NCI-H1417 treated with DMSO at 0.1 percent for 48 hours (cell line): ENCODE measurements around the gene EFEMP1.

Experiments
- DNase-seq: peaks from one replicate; lab custom pipeline; 2025; lab: John Stamatoyannopoulos, UW

Gene EFEMP1

DNA sequence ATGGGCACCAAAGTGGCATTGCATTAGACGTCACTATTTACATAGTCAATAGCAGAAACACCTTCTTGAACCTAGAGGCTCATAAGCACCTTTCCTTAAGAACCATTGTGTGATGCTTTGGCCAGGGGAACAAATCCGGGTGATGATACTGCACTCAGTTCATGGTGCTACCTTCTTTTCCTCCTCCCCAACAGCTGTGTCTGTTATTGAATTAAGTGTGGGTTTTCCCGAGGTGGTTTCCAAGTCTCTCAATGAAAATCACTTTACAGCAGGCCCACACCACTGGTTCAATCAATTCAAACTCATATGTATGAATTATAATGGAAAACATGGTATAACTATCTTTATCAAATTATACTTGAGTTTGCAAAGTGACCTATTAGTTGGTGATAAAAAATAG is 9.3 kb upstream of the EFEMP1 start:
- no peak for DNase-seq

DNA sequence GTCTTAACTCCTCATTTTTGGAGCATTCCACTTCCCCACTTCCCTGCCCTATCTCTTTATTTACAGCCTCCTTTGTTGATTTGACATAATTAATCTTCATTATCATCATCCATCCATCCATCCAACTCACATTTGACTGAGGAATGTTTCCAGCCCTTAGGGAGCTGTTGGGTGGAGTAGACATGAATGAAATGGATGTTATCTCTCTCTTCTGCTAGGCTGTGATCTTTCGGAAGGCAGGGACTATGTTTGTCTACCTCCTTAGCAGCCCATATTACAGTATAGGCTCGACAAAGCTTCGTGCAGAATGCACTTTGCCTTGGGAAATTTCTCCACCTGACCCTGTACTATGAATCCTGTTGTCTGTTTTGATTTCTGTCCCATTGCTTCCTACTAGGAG is 7.7 kb upstream of the EFEMP1 start:
- no peak for DNase-seq

DNA sequence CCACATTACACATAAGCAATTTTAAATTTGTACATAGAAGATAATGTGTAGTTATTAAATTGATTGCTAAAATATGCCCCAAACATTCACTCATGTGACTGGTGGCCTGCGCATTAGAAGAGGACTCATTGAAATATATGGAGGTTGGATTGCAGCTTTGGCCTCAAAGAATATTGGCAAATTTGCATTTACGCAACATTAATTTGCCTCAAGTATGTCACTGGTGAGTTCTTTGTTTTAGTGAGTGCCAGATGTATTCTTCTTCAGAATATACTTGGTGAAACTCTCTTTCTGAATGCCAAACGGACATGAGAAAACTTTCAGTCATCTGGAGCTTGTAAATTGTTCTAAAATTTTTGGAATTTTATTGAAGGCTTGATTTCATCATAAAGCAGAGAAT is 5.9 kb upstream of the EFEMP1 start:
- DNase-seq: no peak

DNA sequence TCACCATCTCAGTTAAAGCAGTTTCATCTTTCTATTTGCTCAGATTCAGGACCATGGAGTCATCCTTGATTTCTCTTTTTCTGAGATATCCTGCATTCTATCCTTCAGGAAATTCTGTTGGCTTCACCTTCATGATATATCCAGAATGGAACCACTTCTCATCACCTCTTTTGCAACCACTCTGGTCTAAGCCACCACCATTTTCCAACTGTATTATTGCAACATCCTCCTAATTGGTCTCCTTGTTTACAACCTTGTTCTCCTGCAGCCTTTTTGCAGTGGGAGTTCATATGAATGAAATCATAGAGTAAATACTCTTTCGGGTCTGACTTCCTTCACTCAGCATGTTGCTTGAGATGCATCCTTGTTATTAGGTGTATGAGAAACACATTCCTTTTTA is 3.4 kb upstream of the EFEMP1 start:
- DNase-seq: no peak

DNA sequence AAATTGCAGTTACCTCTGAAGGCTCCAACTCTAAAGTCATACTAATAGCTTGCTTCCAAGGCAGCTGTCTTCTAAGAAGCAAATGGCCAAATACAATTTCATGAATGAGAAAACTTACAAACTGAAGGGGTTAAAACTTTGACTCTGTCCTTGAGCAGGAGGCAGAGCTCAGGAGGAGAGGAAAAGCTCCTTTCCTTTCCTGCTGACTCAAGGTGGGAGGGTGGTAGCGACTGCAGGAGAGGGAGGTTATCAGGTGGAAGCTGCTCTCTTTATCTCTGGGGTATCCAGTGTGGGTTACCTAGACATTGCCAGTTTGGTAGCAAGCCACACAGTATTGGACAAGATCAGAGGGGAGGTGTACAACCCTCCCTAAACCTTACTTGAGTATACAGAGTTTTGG is 2.7 kb upstream of the EFEMP1 start:
- no peak for DNase-seq

DNA sequence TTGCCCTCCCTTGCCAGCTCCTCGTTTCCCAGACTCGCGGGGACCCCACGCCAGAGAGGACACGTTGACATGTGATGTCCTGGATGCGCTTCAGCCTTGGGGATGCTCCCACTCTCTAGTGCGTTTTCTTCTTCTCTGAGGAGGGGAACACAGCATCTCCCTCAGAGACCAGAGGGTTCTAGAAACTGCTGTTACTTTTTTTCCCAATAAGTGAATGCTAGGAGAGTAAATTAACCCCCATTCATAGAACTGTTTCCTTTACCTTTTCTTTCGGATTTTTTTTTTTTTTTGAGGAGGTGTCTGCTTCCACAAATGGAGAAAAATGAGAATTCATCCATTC is 370 bp upstream of the EFEMP1 start:
- no peak for DNase-seq

DNA sequence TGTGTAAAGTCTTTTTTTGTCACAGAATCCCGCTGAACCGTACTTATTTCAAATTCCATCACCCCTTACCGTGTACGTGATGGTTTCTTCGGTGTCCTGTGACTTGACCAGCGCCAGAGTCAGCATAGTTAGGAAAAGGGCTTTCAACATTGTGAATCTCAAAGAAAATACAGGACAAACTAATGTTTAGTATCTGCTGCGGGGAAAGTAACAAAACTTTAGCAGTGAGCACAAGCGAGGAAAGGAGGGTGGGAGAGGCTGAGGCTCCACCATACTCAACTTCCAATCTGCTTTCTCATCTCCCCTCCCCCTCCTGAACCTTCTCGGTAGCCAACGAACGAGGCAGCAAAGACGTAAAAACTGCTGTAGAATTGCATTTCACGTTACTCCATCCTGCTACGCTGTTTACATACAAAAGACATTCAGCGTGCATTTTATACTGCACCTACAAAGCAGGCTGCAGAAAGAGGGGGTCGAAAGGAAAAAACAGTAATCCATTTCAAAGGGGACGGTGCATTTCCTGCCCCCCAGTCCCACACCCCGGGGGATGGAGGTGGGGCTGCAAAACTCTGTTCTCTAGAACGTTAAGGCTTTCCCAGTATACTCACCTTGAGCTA is 1.2 kb downstream of the EFEMP1 start:
- DNase-seq: no peak

DNA sequence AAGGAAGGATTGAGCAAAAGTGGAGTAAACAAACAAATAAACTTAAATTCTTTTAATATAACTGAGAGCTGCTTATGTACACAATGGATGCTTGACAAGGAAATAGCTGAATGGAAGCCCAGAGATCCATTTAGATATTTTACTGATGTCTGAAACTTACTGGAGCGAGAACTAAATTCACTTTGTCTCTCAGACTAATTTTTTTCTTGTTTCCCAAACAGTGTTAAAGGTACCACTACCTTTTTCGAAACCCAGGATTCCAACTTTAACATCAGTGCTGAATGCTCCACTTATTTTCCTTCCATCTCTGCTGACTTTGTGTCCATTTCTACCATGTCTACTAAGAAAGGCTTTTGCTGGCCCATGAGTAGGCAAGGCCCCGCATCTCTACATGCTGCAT is 4.0 kb downstream of the EFEMP1 start:
- no peak for DNase-seq

DNA sequence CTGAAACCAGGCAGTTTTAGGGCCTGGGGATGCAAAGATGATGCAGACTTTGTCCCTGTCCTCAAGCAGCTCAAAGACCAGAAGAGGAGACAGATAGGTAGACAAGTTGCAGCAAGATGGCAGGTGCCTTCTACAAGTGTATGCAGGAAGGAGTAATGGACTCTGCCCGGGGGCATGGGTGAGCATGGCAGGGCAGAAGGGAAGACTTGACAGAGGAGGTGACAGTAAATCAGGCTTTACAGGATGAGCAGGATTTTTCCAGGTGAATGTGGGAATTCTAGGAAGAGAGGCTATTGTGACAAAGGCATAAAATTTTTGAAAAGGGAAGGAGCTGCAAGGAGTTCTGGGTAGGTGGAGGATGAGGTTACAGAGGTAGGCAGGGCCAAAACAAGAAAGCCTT is 4.7 kb downstream of the EFEMP1 start:
- DNase-seq: no peak

DNA sequence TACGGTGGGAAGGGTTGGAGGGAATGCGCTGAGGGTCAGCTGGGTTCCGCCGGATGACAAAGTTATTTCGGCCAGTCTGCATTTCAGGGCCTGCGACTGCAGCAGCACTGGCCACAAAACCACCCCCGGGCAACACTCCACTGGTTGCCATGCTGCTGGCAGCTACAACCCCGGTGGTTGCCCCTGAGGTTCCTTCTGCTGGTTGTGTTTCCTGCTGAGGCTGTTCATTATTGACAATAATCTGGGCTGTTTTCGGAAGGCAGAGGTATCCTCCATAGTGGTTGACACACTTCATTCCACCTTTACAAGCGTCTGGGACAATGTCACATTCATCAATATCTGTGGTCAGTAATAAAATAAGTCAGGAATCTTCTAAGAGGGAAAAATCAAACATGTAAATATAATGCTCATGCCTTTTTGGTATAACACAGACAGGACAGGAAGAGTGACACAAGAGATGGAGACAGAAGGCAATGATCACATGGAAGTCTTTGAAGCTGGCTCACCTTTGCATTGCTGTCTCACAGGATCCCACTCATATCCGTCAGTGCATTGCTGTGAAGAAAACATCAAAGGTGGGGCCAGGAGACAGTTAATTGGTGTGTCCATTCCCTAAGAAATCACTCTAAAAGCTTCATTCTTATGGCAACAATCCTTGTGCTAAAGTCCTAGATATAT is 5.7 kb downstream of the EFEMP1 start:
- no peak for DNase-seq

DNA sequence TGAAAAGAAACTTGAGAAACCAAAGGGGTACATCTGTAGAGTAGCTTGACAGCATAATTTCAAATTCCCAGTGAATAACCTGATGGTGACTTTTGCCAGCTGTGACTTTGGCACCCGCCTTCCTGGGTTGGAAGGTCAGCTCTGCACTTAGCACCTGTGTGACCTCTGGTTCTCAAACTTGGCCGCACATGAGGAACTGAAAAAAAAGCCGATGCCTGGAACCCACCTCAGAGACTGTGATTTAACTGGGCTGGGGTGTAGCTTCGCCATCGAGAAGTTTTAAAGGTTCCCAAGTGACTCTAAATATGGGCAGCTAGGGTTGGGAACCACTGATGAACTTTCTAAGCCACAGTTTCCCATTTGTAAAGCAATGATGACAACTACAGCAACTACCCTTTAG is 6.5 kb downstream of the EFEMP1 start:
- DNase-seq: no peak

DNA sequence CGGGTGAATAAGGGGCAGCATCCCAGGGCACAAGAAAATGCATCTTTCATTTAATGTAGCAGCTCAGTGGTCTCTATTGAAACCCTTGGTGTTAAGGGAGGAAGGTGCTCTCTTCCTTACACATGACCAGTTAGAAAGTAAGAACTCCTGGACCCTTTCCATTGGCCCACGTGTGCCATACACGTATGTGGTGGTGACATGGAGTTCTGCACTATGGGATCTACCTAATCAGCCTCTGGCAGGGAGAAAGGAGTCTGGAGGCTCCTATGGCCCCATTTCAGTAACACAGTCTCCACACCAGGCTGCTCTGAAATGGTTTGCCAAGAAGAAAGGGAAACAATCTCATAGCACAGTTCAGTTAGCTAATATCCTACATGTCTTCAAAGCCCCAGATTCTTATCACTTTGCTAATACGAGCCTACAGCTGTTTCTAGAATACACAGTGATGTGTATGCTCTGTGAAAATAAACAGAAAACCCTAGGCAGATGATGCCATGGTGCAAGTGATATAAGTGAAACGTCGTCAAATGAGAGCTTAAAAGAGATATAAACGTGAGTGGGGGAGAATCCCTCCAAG is 7.0 kb downstream of the EFEMP1 start:
- DNase-seq: no peak

DNA sequence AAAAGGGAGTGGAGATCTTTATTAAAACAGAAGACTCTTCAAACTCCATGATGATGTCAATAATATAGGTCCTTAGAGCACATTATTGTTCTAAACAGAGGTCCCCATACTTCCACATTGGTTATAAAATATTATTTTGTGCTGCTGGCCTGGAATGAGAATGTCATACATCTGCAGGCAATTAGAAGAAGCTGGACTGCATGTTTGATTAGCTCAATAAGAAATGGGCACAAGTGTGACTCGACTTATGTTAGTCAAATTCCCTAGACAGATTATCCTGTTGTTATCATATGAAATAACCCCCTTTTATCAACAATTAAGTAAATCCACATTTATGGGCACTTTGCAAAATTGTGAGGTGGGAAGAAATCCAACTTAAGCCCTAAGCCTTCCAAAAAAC is 8.8 kb downstream of the EFEMP1 start:
- no peak for DNase-seq

DNA sequence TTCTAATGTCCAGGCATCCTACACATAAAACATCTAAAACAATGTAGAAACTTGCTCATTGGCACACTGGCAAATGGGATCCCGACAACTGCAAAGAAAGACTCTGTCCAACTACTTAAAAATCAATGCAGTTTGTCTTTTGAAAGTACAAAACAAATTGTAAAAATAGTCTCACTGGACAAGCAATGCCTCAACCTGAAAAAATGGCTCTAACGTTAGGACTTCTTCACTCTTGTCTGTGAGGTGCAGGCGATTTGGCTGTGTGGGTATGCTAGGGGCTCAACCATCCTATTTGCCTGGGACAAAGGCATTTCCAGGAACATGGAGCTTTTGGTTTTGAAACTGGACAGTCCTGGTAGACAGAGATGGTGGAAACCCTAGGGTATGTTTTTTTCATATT is 10.7 kb downstream of the EFEMP1 start:
- no peak for DNase-seq

DNA sequence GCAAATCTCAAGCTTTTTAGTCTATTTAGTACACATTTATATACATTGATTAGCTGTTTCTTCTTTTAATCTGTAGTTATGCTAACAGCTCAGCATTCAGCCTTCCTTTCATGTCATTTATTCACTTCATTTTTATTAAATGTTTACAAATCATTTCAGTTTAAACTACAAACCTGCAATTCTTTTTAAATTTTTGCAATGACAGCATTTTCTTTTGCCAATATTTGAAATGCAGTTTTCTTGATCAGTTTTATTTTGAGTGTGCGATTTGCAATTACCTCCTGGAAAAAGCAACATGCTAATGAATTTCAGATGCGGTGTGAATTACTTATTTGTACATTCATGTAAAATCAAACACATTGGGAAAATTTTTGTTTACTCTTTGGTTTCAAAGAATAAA is 13.5 kb downstream of the EFEMP1 start:
- DNase-seq: no peak

DNA sequence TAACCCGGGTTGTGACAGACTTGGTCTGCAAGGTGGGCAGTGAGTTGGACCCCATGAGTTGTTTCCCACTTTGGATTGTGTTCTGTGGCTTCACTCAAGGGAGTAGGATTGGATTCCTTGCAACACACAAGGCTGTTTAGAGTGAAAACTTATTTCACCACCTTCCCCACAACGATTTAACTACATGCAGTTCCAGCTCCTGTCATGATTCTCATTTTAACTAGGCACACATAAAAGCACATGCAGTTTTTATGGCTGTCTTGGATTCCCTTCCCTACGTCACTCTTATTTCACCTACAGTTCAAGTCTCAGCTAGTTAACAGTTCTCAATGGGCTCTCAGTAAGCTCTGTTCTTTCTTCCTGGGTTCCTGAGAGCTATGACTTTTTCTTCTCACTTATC is 15.9 kb downstream of the EFEMP1 start:
- DNase-seq: no peak

DNA sequence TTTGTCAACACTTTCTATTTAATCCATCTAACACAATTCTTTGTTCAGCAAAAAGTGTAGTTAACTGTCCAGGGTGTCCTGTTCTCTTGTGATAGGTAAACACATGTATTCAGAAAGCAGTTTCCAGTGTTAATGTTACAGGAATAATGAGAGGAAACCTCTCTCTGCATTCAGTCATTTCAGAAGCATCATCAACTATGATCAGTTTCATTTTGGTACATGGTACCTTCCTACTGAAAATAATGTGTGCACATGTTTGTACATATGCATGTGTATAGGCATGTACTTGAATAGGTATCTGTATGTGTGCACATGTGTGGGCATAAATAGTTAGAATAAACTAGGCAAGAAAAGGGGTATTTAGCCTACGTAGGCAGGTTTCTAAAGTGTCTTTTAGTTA is 16.6 kb downstream of the EFEMP1 start:
- no peak for DNase-seq

DNA sequence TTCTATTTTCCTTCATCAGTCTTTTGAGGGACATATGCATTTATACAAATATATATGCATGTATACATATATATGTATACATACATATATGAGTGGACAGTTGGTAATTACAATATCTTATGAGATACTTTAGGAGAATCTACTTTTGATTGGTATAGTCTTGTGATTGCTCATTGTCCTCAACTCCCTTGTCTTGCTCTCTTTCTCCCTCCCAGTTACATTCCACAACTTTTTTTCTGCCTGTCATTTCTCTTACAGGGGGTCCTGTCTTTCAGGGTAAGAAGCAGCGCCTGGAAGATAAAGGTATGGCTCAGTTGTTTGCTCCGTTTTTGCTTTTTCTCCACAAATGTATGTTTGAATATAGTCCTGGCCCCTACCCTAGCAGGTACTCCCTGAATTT is 19.9 kb downstream of the EFEMP1 start:
- no peak for DNase-seq

DNA sequence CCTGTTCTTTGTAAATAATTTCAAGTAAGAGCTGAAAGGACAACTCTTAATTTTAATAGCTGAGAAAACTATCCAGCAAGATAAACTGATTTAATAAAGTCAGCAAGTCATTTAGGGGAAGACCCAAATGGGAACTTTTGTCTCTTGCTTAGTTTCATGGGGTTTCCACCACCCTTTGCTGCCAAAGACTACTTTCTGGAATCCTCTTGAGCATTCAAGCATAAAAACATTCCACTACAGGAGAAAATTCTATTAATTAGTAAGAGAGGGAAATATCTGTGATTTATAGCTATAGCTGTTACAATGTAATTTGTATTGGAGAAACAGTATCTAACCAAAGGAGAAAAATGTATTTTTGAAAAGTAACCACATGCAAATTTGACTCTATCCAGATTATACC is 20.6 kb downstream of the EFEMP1 start:
- no peak for DNase-seq

DNA sequence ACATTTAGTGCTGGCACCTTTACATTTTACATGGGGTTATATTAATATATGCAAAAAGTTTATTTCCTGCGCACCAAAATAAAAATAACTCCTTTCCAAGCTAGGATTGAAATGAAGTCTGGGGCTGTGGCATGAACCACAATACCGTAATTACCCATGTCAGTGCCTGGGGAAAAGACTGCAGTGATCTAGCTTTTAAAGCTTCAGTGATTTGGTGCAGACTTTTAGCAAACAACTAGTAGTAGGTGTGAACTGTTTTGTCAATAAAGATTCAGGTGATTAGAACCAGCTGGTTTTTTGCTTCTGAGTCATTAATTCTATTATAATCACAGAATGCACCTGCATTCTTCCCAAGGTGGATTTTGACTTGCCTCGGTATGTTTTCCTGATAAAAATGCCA is 21.2 kb downstream of the EFEMP1 start:
- DNase-seq: no peak

DNA sequence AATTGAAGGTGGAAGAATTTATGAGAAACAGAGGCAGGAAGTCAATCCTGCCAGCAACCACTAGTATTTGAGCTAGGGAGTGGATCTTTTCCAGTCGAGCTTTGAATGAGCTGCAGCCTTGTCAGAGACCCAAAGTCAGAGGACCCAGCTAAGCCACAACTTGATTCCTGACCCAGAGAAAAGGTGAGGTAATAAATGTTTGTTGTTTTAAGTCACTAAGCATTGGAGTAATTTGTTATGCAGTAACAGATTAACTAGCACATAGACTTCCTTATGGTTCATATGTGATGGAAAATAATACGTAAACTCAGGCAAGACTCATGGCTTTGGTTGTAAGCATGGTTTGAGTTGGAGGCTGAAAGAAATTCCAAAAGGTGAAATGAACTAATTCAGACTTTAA is 21.6 kb downstream of the EFEMP1 start:
- no peak for DNase-seq

DNA sequence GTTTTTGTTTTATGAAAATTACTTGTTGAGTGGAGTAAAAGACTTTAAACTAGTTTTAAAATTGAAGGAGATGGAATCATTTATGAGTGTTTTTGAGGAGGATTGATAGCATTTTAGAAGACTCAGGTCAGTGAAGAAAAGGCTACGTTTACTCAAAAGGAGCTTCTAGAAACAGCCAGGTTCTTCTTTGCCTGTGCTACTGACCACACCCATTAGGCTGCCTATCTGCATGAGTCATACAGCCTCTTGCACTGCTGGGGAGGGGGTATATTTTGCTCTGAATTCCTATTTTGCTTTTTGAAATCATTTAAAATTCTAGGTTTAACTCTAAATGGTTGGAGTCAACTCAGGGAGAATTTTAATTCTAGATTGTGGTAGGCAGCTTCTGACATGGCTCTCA is 22.3 kb downstream of the EFEMP1 start:
- DNase-seq: no peak

DNA sequence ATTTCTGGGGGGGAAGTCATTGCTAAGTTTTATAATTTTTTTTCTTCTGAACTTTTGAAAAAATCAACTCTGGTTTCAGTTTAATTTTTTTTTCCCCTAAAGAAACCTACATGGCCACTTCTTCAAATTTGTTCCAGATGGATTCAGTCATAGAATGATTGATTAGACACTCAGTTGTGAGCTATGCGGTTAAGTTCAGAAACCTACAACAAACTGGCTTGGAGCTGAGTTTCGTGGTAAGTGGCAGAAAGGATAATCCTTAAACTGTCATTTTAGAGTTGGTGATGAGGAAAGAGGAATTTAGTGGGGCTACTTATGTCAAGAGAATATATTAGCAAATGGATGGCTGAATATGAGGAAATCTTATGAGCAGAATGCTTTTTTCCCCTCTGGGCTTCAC is 23.7 kb downstream of the EFEMP1 start:
- DNase-seq: no peak

DNA sequence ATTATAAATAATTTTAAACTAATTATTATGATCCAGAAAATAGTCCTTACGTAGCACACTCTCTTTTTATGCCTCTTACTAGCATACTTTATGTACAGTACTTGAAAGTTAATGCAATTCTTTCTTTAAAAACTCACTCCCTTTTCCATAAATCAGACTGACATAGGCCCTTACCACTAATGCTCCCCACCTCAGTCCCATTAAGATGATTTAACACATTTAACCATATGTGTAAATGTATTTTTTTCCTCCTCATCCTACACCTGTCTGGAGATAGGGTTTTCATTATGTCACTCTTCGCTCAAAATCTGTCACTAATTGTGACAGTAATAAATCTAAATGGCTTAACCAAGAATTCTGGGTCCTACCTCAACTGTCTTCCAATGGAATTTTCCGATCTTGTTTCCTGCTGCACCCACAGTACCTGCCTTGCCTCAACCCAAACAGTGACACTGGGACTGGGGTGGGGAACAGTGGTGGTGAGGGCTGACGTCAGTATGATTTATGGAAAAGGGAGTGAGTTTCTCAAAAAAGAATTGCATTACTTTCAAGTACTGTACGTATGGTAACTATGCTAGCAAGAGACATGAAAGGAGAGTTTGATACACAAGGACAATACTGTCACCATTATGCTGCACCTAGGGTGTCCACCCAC is 25.1 kb downstream of the EFEMP1 start:
- DNase-seq: no peak
